GM23338 (cell line): ENCODE data around the gene RHOBTB3. TPM values are rescaled to one million over a fixed set of nuclear protein-coding genes. Genes with fewer than 3 reads are reported as not detected.

Experiments used
- ATAC-seq: fragments of 200-7000 bp; cut with Tn5 transposase; 3 replicates; pipeline ENCODE4 v1.9.1; 2020
- DNase-seq: peaks from one replicate; pipeline ENCODE4 v3.0.0-alpha.2; 2015; ENCODE audit warnings: low spot score
- H2AFZ ChIP-seq: fragments of 200-600 bp; sonication (generic); 2 replicates; pipeline ENCODE4 v1.8.0; 2016; ENCODE audit warnings: antibody characterized with exemption, mild to moderate bottlenecking, moderate library complexity
- H3F3A ChIP-seq: fragments of 200-600 bp; sonication (generic); replicated peaks from 2 replicates; pipeline ENCODE4 v1.8.0; 2017; ENCODE audit warnings: antibody characterized with exemption, mixed run types, low read depth
- H3K27ac ChIP-seq: fragments of 200-600 bp; sonication (generic); 2 replicates; pipeline ENCODE4 v1.6.1; 2016; ENCODE audit warnings: low read depth
- H3K27me3 ChIP-seq: fragments of 200-600 bp; sonication (generic); 2 replicates; pipeline ENCODE4 v1.8.0; 2016; ENCODE audit warnings: mild to moderate bottlenecking, mixed run types, moderate library complexity; ENCODE audit not compliant: insufficient read depth
- H3K36me3 ChIP-seq: fragments of 200-600 bp; sonication (generic); 2 replicates; pipeline ENCODE4 v1.8.0; 2016; ENCODE audit warnings: mild to moderate bottlenecking; ENCODE audit not compliant: insufficient read depth
- H3K4me1 ChIP-seq: fragments of 200-600 bp; sonication (generic); 2 replicates; pipeline ENCODE4 v1.8.0; 2016; ENCODE audit warnings: mild to moderate bottlenecking, moderate library complexity; ENCODE audit not compliant: insufficient read depth
- H3K4me2 ChIP-seq: fragments of 200-600 bp; sonication (generic); 2 replicates; pipeline ENCODE4 v1.7.1; 2017; ENCODE audit warnings: mixed run types
- H3K4me3 ChIP-seq: fragments of 200-600 bp; sonication (generic); 2 replicates; pipeline ENCODE4 v1.6.1; 2016; ENCODE audit warnings: mixed run types
- H3K79me2 ChIP-seq: fragments of 200-600 bp; sonication (generic); replicated peaks from 2 replicates; pipeline ENCODE4 v1.8.0; 2017; ENCODE audit warnings: mild to moderate bottlenecking; ENCODE audit not compliant: insufficient read depth
- H3K9me2 ChIP-seq: fragments of 200-600 bp; sonication (generic); 2 replicates; pipeline ENCODE4 v1.8.0; 2017; ENCODE audit not compliant: insufficient read depth
- H4K20me1 ChIP-seq: fragments of 200-600 bp; sonication (generic); replicated peaks from 2 replicates; pipeline ENCODE4 v1.8.0; 2017; ENCODE audit warnings: mild to moderate bottlenecking; ENCODE audit not compliant: insufficient read depth
- H3K27ac Mint-ChIP-seq: 2 replicates; pipeline ENCODE4 v1.8.0; 2020; ENCODE audit warnings: inconsistent platforms, mild to moderate bottlenecking, moderate library complexity, mixed read lengths
- H3K27me3 Mint-ChIP-seq: 3 replicates; pipeline ENCODE4 v1.8.0; 2022; ENCODE audit warnings: low read depth, mild to moderate bottlenecking, moderate library complexity, mixed read lengths, inconsistent platforms; ENCODE audit not compliant: insufficient read depth, poor library complexity
- H3K36me3 Mint-ChIP-seq: 3 replicates; pipeline ENCODE4 v1.8.0; 2021; ENCODE audit warnings: low read depth, mild to moderate bottlenecking, inconsistent platforms, moderate library complexity, mixed read lengths
- H3K4me1 Mint-ChIP-seq: 3 replicates; pipeline ENCODE4 v1.8.0; 2020; ENCODE audit warnings: mild to moderate bottlenecking, inconsistent platforms, mixed read lengths
- H3K4me3 Mint-ChIP-seq: 3 replicates; pipeline ENCODE4 v1.8.0; 2021; ENCODE audit warnings: moderate library complexity, mild to moderate bottlenecking, inconsistent platforms, mixed read lengths
- H3K9me3 Mint-ChIP-seq: 3 replicates; pipeline ENCODE4 v1.8.0; 2020; ENCODE audit warnings: moderate library complexity, mild to moderate bottlenecking, inconsistent platforms, mixed read lengths
- CREB1 ChIP-seq: fragments of 250-450 bp; sonication (Bioruptor Pico); IDR thresholded peaks from 2 replicates; pipeline ENCODE4 v1.5.0; 2020; ENCODE audit warnings: low read depth, mild to moderate bottlenecking, moderate library complexity
- EZH2 ChIP-seq: fragments of 200-600 bp; sonication (generic); IDR thresholded peaks from one replicate; pipeline ENCODE4 v1.8.0; 2017; ENCODE audit warnings: antibody characterized with exemption, mild to moderate bottlenecking, low read depth; ENCODE audit not compliant: unreplicated experiment
- EZH2phosphoT487 ChIP-seq: fragments of 200-600 bp; sonication (generic); IDR thresholded peaks from one replicate; pipeline ENCODE4 v1.8.1; 2018; ENCODE audit warnings: antibody characterized with exemption; ENCODE audit not compliant: unreplicated experiment
- JUNB ChIP-seq: IDR thresholded peaks from one replicate; pipeline ENCODE4 v1.6.1; 2016; ENCODE audit warnings: antibody characterized with exemption; ENCODE audit not compliant: unreplicated experiment
- NANOG ChIP-seq: IDR thresholded peaks from 2 replicates; pipeline ENCODE4 v1.6.1; 2016; ENCODE audit warnings: antibody characterized with exemption, borderline replicate concordance
- POLR2AphosphoS5 ChIP-seq: IDR thresholded peaks from 2 replicates; pipeline ENCODE4 v1.6.1; 2016; ENCODE audit warnings: antibody characterized with exemption, low read depth
- STAT1 ChIP-seq: IDR thresholded peaks from one replicate; pipeline ENCODE4 v1.6.1; 2016; ENCODE audit warnings: antibody characterized with exemption; ENCODE audit not compliant: unreplicated experiment
- ZNF114 ChIP-seq: fragments of 250-450 bp; sonication (Bioruptor Pico); IDR thresholded peaks from 2 replicates; pipeline ENCODE4 v1.5.0; 2020; ENCODE audit warnings: mild to moderate bottlenecking, moderate library complexity
- ZNF331 ChIP-seq: fragments of 250-450 bp; sonication (Bioruptor Pico); IDR thresholded peaks from 2 replicates; pipeline ENCODE4 v1.5.0; 2020; ENCODE audit warnings: low read depth, mild to moderate bottlenecking, moderate library complexity
- polyA plus RNA-seq: library from polyadenylated mRNA; unstranded; fragments of >200 nt; fragmentation: Nextera tagmentation; extraction: Ambion mirVana; gene quantifications from 2 replicates; pipeline ENCODE4 v1.2.1, GENCODE V29; 2016
- total RNA-seq: library from RNA; depleted of rRNA; stranded (reverse); fragments of >200 nt; shearing (Covaris generic); gene quantifications from 2 replicates; pipeline ENCODE4 v1.2.3, GENCODE V29; 2014
- TF ChIP-seq, protein P1 (sequence below), 2 experiments: fragments of 200-600 bp in 1 of 2; sonication (generic) in 1 of 2; conservative IDR thresholded peaks; 2 replicates each; pipeline versions ENCODE4 v1.5.1 to v1.6.1; 2016 to 2017; ENCODE audit warnings: antibody characterized with exemption in 2 of 2, low read depth in 2 of 2, mild to moderate bottlenecking in 2 of 2, moderate library complexity in 1 of 2
- TF ChIP-seq, protein P2 (sequence below): IDR thresholded peaks from one replicate; pipeline ENCODE4 v1.6.1; 2018; ENCODE audit warnings: antibody characterized with exemption; ENCODE audit not compliant: unreplicated experiment
- TF ChIP-seq, protein P3 (sequence below): IDR thresholded peaks from 2 replicates; pipeline ENCODE4 v1.6.1; 2016; ENCODE audit warnings: antibody characterized with exemption
- TF ChIP-seq, protein P4 (sequence below): fragments of 250-450 bp; sonication (Bioruptor Pico); IDR thresholded peaks from 2 replicates; pipeline ENCODE4 v1.5.0; 2020; ENCODE audit warnings: mild to moderate bottlenecking, moderate library complexity

RHOBTB3 gene
- total and polyA plus RNA-seq, 2 experiments from 2014 or later: 10.0 to 13.4 TPM

DNA sequence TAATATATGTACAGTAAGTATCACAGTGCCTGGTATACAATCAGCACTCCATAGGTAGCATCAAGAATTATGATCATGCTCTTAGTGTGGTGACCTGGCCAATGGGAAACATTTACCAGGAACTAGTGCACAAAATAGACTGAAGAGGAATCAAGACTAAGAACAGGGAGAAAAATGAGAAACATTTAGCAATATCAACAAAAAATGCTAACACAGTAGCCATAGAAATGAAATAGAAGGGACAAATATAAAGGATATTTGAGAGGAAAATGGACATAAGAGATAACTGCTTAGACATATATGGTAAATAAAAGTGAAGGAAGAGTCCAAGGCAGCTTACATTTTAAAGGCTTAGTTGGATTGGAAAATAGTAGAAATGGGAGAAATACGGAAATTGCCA lies 31.8 kb upstream of the RHOBTB3 start:
- TF ChIP-seq, protein P1, sequence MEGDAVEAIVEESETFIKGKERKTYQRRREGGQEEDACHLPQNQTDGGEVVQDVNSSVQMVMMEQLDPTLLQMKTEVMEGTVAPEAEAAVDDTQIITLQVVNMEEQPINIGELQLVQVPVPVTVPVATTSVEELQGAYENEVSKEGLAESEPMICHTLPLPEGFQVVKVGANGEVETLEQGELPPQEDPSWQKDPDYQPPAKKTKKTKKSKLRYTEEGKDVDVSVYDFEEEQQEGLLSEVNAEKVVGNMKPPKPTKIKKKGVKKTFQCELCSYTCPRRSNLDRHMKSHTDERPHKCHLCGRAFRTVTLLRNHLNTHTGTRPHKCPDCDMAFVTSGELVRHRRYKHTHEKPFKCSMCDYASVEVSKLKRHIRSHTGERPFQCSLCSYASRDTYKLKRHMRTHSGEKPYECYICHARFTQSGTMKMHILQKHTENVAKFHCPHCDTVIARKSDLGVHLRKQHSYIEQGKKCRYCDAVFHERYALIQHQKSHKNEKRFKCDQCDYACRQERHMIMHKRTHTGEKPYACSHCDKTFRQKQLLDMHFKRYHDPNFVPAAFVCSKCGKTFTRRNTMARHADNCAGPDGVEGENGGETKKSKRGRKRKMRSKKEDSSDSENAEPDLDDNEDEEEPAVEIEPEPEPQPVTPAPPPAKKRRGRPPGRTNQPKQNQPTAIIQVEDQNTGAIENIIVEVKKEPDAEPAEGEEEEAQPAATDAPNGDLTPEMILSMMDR (conservative IDR thresholded peaks at IDR 0.05; ENCODE audit: low read depth in 2 of 2): no peak
- TF ChIP-seq ZNF331 (no peak), NANOG (no peak), CREB1 (CRISPR knock-in tag) (no peak), JUNB (no peak), ZNF114 (CRISPR knock-in tag) (no peak), EZH2phosphoT487 (no peak), EZH2 (no peak), STAT1 (no peak), POLR2AphosphoS5 (no peak)
- TF ChIP-seq, protein P2, sequence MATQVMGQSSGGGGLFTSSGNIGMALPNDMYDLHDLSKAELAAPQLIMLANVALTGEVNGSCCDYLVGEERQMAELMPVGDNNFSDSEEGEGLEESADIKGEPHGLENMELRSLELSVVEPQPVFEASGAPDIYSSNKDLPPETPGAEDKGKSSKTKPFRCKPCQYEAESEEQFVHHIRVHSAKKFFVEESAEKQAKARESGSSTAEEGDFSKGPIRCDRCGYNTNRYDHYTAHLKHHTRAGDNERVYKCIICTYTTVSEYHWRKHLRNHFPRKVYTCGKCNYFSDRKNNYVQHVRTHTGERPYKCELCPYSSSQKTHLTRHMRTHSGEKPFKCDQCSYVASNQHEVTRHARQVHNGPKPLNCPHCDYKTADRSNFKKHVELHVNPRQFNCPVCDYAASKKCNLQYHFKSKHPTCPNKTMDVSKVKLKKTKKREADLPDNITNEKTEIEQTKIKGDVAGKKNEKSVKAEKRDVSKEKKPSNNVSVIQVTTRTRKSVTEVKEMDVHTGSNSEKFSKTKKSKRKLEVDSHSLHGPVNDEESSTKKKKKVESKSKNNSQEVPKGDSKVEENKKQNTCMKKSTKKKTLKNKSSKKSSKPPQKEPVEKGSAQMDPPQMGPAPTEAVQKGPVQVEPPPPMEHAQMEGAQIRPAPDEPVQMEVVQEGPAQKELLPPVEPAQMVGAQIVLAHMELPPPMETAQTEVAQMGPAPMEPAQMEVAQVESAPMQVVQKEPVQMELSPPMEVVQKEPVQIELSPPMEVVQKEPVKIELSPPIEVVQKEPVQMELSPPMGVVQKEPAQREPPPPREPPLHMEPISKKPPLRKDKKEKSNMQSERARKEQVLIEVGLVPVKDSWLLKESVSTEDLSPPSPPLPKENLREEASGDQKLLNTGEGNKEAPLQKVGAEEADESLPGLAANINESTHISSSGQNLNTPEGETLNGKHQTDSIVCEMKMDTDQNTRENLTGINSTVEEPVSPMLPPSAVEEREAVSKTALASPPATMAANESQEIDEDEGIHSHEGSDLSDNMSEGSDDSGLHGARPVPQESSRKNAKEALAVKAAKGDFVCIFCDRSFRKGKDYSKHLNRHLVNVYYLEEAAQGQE: no peak
- TF ChIP-seq, protein P3, sequence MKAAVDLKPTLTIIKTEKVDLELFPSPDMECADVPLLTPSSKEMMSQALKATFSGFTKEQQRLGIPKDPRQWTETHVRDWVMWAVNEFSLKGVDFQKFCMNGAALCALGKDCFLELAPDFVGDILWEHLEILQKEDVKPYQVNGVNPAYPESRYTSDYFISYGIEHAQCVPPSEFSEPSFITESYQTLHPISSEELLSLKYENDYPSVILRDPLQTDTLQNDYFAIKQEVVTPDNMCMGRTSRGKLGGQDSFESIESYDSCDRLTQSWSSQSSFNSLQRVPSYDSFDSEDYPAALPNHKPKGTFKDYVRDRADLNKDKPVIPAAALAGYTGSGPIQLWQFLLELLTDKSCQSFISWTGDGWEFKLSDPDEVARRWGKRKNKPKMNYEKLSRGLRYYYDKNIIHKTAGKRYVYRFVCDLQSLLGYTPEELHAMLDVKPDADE: no peak
- TF ChIP-seq, protein P4, sequence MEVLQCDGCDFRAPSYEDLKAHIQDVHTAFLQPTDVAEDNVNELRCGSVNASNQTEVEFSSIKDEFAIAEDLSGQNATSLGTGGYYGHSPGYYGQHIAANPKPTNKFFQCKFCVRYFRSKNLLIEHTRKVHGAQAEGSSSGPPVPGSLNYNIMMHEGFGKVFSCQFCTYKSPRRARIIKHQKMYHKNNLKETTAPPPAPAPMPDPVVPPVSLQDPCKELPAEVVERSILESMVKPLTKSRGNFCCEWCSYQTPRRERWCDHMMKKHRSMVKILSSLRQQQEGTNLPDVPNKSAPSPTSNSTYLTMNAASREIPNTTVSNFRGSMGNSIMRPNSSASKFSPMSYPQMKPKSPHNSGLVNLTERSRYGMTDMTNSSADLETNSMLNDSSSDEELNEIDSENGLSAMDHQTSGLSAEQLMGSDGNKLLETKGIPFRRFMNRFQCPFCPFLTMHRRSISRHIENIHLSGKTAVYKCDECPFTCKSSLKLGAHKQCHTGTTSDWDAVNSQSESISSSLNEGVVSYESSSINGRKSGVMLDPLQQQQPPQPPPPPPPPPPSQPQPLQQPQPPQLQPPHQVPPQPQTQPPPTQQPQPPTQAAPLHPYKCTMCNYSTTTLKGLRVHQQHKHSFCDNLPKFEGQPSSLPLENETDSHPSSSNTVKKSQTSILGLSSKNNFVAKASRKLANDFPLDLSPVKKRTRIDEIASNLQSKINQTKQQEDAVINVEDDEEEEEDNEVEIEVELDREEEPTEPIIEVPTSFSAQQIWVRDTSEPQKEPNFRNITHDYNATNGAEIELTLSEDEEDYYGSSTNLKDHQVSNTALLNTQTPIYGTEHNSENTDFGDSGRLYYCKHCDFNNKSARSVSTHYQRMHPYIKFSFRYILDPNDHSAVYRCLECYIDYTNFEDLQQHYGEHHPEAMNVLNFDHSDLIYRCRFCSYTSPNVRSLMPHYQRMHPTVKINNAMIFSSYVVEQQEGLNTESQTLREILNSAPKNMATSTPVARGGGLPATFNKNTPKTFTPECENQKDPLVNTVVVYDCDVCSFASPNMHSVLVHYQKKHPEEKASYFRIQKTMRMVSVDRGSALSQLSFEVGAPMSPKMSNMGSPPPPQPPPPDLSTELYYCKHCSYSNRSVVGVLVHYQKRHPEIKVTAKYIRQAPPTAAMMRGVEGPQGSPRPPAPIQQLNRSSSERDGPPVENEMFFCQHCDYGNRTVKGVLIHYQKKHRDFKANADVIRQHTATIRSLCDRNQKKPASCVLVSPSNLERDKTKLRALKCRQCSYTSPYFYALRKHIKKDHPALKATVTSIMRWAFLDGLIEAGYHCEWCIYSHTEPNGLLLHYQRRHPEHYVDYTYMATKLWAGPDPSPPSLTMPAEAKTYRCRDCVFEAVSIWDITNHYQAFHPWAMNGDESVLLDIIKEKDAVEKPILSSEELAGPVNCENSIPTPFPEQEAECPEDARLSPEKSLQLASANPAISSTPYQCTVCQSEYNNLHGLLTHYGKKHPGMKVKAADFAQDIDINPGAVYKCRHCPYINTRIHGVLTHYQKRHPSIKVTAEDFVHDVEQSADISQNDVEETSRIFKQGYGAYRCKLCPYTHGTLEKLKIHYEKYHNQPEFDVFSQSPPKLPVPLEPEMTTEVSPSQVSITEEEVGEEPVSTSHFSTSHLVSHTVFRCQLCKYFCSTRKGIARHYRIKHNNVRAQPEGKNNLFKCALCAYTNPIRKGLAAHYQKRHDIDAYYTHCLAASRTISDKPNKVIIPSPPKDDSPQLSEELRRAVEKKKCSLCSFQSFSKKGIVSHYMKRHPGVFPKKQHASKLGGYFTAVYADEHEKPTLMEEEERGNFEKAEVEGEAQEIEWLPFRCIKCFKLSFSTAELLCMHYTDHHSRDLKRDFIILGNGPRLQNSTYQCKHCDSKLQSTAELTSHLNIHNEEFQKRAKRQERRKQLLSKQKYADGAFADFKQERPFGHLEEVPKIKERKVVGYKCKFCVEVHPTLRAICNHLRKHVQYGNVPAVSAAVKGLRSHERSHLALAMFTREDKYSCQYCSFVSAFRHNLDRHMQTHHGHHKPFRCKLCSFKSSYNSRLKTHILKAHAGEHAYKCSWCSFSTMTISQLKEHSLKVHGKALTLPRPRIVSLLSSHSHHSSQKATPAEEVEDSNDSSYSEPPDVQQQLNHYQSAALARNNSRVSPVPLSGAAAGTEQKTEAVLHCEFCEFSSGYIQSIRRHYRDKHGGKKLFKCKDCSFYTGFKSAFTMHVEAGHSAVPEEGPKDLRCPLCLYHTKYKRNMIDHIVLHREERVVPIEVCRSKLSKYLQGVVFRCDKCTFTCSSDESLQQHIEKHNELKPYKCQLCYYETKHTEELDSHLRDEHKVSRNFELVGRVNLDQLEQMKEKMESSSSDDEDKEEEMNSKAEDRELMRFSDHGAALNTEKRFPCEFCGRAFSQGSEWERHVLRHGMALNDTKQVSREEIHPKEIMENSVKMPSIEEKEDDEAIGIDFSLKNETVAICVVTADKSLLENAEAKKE (CRISPR knock-in tag): no peak
- Histone ChIP-seq H3K4me2 (no peak overlapping the region), H3K36me3 (no peaks in the 10 kb centered on the region), H4K20me1 (no peaks in the 10 kb centered on the region), H3K27ac (no peak overlapping the region), H3K9me2 (no peaks in the 10 kb centered on the region), H3K79me2 (no peaks in the 10 kb centered on the region), H2AFZ (no peak overlapping the region), H3K4me3 (no peak overlapping the region), H3K27me3 (no peaks in the 10 kb centered on the region), H3K4me1 (no peaks in the 10 kb centered on the region), H3F3A (no peaks in the 10 kb centered on the region)
- no peak overlapping the region for H3K4me3 Mint-ChIP-seq
- no peaks in the 10 kb centered on the region for H3K27me3 Mint-ChIP-seq
- no peak overlapping the region for H3K27ac Mint-ChIP-seq
- H3K4me1 Mint-ChIP-seq: peaks cover 5% of the 10 kb centered on the region; the same call in 2 of the 3 replicates
- no peaks in the 10 kb centered on the region; the same call in 2 of the 3 replicates for H3K9me3 Mint-ChIP-seq
- ATAC-seq: no peak
- no peak for DNase-seq
- no peaks in the 10 kb centered on the region for H3K36me3 Mint-ChIP-seq
